Measurements from ENCODE around the gene EPHB1. TPM values are rescaled to one million over a fixed set of nuclear protein-coding genes. Genes with fewer than 3 reads are reported as not detected.
"Not testable (repeated sequence)": the region's sequence is repeated elsewhere in the genome, so short reads cannot be mapped to it uniquely, and the experiment has no call there.

EPHB1 gene
- total RNA-seq, 2 experiments from 2014 or later: 0.39 to 0.91 TPM

GRCh38 chr3:135051409-135051973 is 256.4 kb downstream of the EPHB1 start:
- H3K9me3 Mint-ChIP-seq: no peaks in the 10 kb centered on the region
- H3K4me3 Mint-ChIP-seq: no peak overlapping the region
- DNase-seq (no peak), ATAC-seq (ENCODE audit: low read depth) (no peak)
- H3K4me1 Mint-ChIP-seq: no peaks in the 10 kb centered on the region
- POLR2A ChIA-PET: no interaction called here
- no peaks in the 10 kb centered on the region for H3K36me3 Mint-ChIP-seq
- H3K27me3 Mint-ChIP-seq: peaks cover 2% of the 10 kb centered on the region
- no peak overlapping the region for H3K27ac Mint-ChIP-seq

- H3K4me3 Mint-ChIP-seq: no peak overlapping the region
Measured at GRCh38 chr3:135055449-135055848, 260.4 kb downstream of the EPHB1 start.

GRCh38 chr3:135056084-135056730 is 261.1 kb downstream of the EPHB1 start:
- no peaks in the 10 kb centered on the region for H3K36me3 Mint-ChIP-seq
- no peaks in the 10 kb centered on the region for H3K9me3 Mint-ChIP-seq
- no peak for DNase-seq
- H3K4me3 Mint-ChIP-seq: no peak overlapping the region
- no peaks in the 10 kb centered on the region for H3K27me3 Mint-ChIP-seq
- H3K27ac Mint-ChIP-seq: no peak overlapping the region
- ATAC-seq (ENCODE audit: low read depth): no peak
- H3K4me1 Mint-ChIP-seq: no peaks in the 10 kb centered on the region
- POLR2A ChIA-PET: no interaction called here

More at GRCh38 chr3:135055449-135055848, 260.4 kb downstream of the EPHB1 start:
- ATAC-seq (ENCODE audit: low read depth) (no peak), DNase-seq (no peak)
- Mint-ChIP-seq H3K36me3 (no peaks in the 10 kb centered on the region), H3K9me3 (no peaks in the 10 kb centered on the region), H3K27ac (no peak overlapping the region), H3K27me3 (peaks cover 2% of the 10 kb centered on the region), H3K4me1 (no peaks in the 10 kb centered on the region)
- POLR2A ChIA-PET: no interaction called here

- Mint-ChIP-seq H3K27me3 (no peaks in the 10 kb centered on the region), H3K36me3 (no peaks in the 10 kb centered on the region), H3K4me3 (no peak overlapping the region), H3K9me3 (no peaks in the 10 kb centered on the region), H3K4me1 (no peaks in the 10 kb centered on the region), H3K27ac (no peak overlapping the region)
- no peak for ATAC-seq (ENCODE audit: low read depth)
- DNase-seq: no peak
- POLR2A ChIA-PET: no interaction called here
Measured at GRCh38 chr3:135056733-135057310, 261.8 kb downstream of the EPHB1 start.

DNA sequence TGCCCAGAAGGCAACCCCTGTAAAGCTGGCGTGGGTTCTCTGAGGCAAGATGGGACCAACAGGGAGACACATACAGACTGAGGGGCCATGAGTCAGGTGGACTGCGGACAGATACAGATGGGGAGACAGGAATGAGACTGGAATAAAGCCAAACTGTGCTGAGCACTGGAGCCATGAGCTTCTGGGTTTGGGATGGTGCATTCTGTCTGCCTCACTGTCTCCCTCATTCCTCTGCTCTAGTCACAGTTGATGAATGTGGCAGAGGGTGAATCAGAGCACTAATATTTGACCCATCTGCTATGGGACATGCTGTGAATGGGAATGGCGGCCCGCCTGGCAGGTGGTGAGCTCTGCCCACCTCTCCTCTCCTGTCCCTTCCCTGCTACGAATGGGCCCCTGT is 262.9 kb downstream of the EPHB1 start:
- ATAC-seq (ENCODE audit: low read depth): no peak
- no peaks in the 10 kb centered on the region for H3K9me3 Mint-ChIP-seq
- H3K27me3 Mint-ChIP-seq: no peaks in the 10 kb centered on the region
- no peak overlapping the region for H3K27ac Mint-ChIP-seq
- POLR2A ChIA-PET: no interaction called here
- no peak for DNase-seq
- H3K36me3 Mint-ChIP-seq: no peaks in the 10 kb centered on the region
- H3K4me3 Mint-ChIP-seq: no peak overlapping the region
- no peaks in the 10 kb centered on the region for H3K4me1 Mint-ChIP-seq

GRCh38 chr3:135059580-135059979 is 264.5 kb downstream of the EPHB1 start:
- Mint-ChIP-seq H3K4me1 (no peaks in the 10 kb centered on the region), H3K27ac (no peak overlapping the region), H3K27me3 (no peaks in the 10 kb centered on the region), H3K9me3 (peaks cover 7% of the 10 kb centered on the region), H3K4me3 (no peak overlapping the region), H3K36me3 (no peaks in the 10 kb centered on the region)
- DNase-seq: no peak
- POLR2A ChIA-PET: no interaction called here
- ATAC-seq (ENCODE audit: low read depth): no peak

GRCh38 chr3:135066844-135067727 is 272.0 kb downstream of the EPHB1 start:
- H3K4me3 Mint-ChIP-seq; H3K9me3 Mint-ChIP-seq; ATAC-seq (ENCODE audit: low read depth); H3K27me3 Mint-ChIP-seq; DNase-seq; H3K4me1 Mint-ChIP-seq; POLR2A ChIA-PET; H3K27ac Mint-ChIP-seq; H3K36me3 Mint-ChIP-seq: not testable (repeated sequence)

DNA sequence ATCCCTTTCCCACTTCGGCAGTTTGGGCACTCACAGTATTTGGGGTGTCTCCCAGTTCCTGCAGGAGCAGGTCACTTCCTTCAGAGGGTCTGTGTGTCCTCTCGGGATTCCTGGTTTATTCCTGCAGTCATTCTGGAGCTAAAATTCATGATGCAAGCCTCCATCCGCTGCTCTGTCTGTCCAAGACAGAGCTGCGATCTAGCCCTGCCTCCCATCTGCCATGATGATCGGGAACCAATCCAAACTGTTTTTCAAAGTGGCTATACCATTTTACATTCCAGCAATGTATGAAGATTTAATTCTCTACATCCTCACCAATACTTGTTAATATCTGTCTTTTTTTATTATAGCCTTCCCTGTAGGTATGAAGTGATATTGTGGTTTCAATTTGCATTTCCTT is 273.0 kb downstream of the EPHB1 start:
- H3K4me3 Mint-ChIP-seq: no peak overlapping the region
- H3K27me3 Mint-ChIP-seq: no peaks in the 10 kb centered on the region
- no peak overlapping the region for H3K27ac Mint-ChIP-seq
- DNase-seq: no peak
- H3K4me1 Mint-ChIP-seq: no peaks in the 10 kb centered on the region
- ATAC-seq (ENCODE audit: low read depth): no peak
- peaks cover 8% of the 10 kb centered on the region for H3K9me3 Mint-ChIP-seq
- POLR2A ChIA-PET: no interaction called here
- H3K36me3 Mint-ChIP-seq: no peaks in the 10 kb centered on the region

- no peaks in the 10 kb centered on the region for H3K4me1 Mint-ChIP-seq
- ATAC-seq (ENCODE audit: low read depth) (no peak), DNase-seq (no peak)
- no peaks in the 10 kb centered on the region for H3K36me3 Mint-ChIP-seq
- peaks cover 2% of the 10 kb centered on the region for H3K9me3 Mint-ChIP-seq
- no peak overlapping the region for H3K4me3 Mint-ChIP-seq
- H3K27me3 Mint-ChIP-seq: no peaks in the 10 kb centered on the region
- no peak overlapping the region for H3K27ac Mint-ChIP-seq
- POLR2A ChIA-PET: no interaction called here
Measured at GRCh38 chr3:135069406-135069805, 274.3 kb downstream of the EPHB1 start.

DNA sequence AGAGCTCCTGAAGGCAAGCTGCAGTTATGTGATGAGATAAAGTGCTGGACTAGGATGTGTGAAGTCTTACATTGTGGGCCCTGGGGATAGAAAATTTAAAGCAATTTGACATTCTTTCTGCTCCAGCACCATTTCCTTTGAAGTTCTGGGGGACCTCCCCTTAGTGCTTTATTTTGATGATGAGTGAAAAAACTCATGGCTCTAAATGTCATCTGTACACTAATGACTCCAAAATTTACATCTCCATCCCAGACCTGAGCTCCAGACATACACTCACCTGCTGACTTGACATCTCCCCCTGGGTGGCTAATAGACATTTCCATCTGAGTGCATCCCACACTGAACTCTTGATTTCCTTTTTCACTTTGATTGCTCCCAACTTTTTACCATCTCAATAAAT is 276.4 kb downstream of the EPHB1 start:
- DNase-seq: no peak
- H3K36me3 Mint-ChIP-seq: no peaks in the 10 kb centered on the region
- POLR2A ChIA-PET: no interaction called here
- H3K27ac Mint-ChIP-seq: no peak overlapping the region
- H3K9me3 Mint-ChIP-seq: no peaks in the 10 kb centered on the region
- H3K4me1 Mint-ChIP-seq: no peaks in the 10 kb centered on the region
- ATAC-seq (ENCODE audit: low read depth): no peak
- H3K4me3 Mint-ChIP-seq: no peak overlapping the region
- H3K27me3 Mint-ChIP-seq: no peaks in the 10 kb centered on the region

GRCh38 chr3:135072431-135072830 is 277.4 kb downstream of the EPHB1 start:
- POLR2A ChIA-PET: no interaction called here
- no peak overlapping the region for H3K4me3 Mint-ChIP-seq

DNA sequence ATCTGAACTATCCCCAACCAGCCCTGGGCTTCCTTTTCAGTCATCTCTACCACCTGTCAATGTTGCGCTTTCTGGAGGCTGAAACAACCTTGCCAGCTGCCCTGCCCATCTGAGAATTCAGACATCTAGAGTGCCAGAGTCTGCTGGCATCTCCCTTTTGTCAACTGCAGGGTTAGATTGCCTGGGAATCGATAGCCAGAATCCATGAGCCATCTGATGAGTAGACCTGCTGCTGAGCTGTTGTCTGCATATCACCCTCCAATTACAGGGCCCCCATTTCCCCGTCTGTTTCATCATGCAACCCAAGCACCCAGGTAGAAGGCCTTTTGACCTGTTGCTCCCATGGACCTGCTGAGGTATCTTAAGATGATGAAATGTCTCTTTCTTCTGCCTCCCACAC is 280.1 kb downstream of the EPHB1 start:
- no peaks in the 10 kb centered on the region for H3K9me3 Mint-ChIP-seq
- H3K4me1 Mint-ChIP-seq: no peaks in the 10 kb centered on the region
- no peaks in the 10 kb centered on the region for H3K36me3 Mint-ChIP-seq
- H3K27me3 Mint-ChIP-seq: no peaks in the 10 kb centered on the region
- H3K27ac Mint-ChIP-seq: no peak overlapping the region
- DNase-seq (no peak), ATAC-seq (ENCODE audit: low read depth) (no peak)
- no peak overlapping the region for H3K4me3 Mint-ChIP-seq
- POLR2A ChIA-PET: no interaction called here

More at GRCh38 chr3:135072431-135072830, 277.4 kb downstream of the EPHB1 start:
- ATAC-seq (ENCODE audit: low read depth) (no peak), DNase-seq (no peak)
- Mint-ChIP-seq H3K27ac (no peak overlapping the region), H3K4me1 (no peaks in the 10 kb centered on the region), H3K36me3 (no peaks in the 10 kb centered on the region), H3K9me3 (no peaks in the 10 kb centered on the region), H3K27me3 (no peaks in the 10 kb centered on the region)

GRCh38 chr3:135076341-135076740 is 281.3 kb downstream of the EPHB1 start:
- Mint-ChIP-seq H3K27ac (no peak overlapping the region), H3K9me3 (no peaks in the 10 kb centered on the region), H3K27me3 (no peaks in the 10 kb centered on the region), H3K4me3 (no peak overlapping the region), H3K4me1 (no peaks in the 10 kb centered on the region), H3K36me3 (no peaks in the 10 kb centered on the region)
- DNase-seq (no peak), ATAC-seq (ENCODE audit: low read depth) (no peak)
- POLR2A ChIA-PET: no interaction called here

DNA sequence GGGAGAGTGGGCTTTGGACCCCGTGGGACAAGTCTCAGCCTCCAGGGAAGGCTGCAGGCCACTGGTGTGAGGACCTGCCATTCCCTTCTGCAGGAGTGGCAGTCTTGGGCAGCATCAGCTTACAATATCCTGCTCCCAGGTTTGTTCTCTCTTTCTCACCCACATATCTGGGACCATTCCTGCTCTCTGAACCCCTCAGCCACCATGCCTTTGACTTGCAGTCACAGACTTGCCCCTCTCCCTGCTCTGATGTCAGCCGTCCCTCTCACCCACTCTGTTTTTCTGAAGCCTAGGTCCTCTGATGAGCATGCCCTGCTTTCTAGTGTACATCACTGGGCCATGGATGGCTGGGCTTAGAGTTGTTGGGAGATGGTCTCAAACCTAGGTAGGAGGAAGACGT is 282.1 kb downstream of the EPHB1 start:
- no peaks in the 10 kb centered on the region for H3K36me3 Mint-ChIP-seq

More for the DNA sequence above, 282.1 kb downstream of the EPHB1 start:
- DNase-seq (no peak), ATAC-seq (ENCODE audit: low read depth) (no peak)
- POLR2A ChIA-PET: no interaction called here
- Mint-ChIP-seq H3K9me3 (no peaks in the 10 kb centered on the region), H3K27me3 (no peaks in the 10 kb centered on the region), H3K27ac (no peak overlapping the region), H3K4me3 (no peak overlapping the region), H3K4me1 (no peaks in the 10 kb centered on the region)
